Measurements from ENCODE around the gene MTF2. TPM values are rescaled to one million over a fixed set of nuclear protein-coding genes. Genes with fewer than 3 reads are reported as not detected.

The MTF2 gene
- total and polyA plus RNA-seq, 9 donors, result 9.7 to 27.4 (median 21.3) TPM

GRCh38 chr1:93140106-93140505 lies 61.0 kb downstream of the MTF2 start:
- Histone ChIP-seq H3K27me3 (no peaks in the 10 kb centered on the region), H3K9me3 (no peaks in the 10 kb centered on the region), H3K36me3 (no peaks in the 10 kb centered on the region), H3K4me3 (no peak overlapping the region), H3K27ac (no peak overlapping the region), H3K4me1 (ENCODE audit: insufficient read depth) (no peaks in the 10 kb centered on the region)
- 85 to 90% (median 88%) methylated on average over 1 of the region's 1 CpG for WGBS, 3 donors
- no peak for DNase-seq
- intact Hi-C loops (cut with DNase I), result no loop called here
- TF ChIP-seq CTCF (IDR thresholded peaks at IDR 0.05) (no peak), POLR2A (IDR thresholded peaks at IDR 0.05) (no peak), EP300 (IDR thresholded peaks at IDR 0.05) (no peak)

GRCh38 chr1:93142161-93142560 lies 63.1 kb downstream of the MTF2 start:
- Histone ChIP-seq H3K9me3 (no peaks in the 10 kb centered on the region), H3K4me3 (no peak overlapping the region), H3K36me3 (no peaks in the 10 kb centered on the region), H3K4me1 (ENCODE audit: insufficient read depth) (peaks cover 2% of the 10 kb centered on the region), H3K27me3 (no peaks in the 10 kb centered on the region), H3K27ac (no peak overlapping the region)
- DNase-seq, result no peak
- 96 to 99% (median 99%) methylated on average over 2 of the region's 2 CpGs for WGBS, 3 donors
- intact Hi-C loops (cut with DNase I), result no loop called here
- TF ChIP-seq EP300 (IDR thresholded peaks at IDR 0.05) (no peak), CTCF (IDR thresholded peaks at IDR 0.05) (no peak), POLR2A (IDR thresholded peaks at IDR 0.05) (no peak)

- intact Hi-C loops (cut with DNase I), result no loop called here
- 35 to 44% (median 36%) methylated on average over 1 of the region's 1 CpG for WGBS, 3 donors
- TF ChIP-seq POLR2A (IDR thresholded peaks at IDR 0.05) (no peak), CTCF (IDR thresholded peaks at IDR 0.05) (no peak), EP300 (IDR thresholded peaks at IDR 0.05) (no peak)
- DNase-seq, result no peak
- peaks cover 2% of the 10 kb centered on the region for H3K4me1 ChIP-seq (ENCODE audit: insufficient read depth)
- H3K27ac ChIP-seq, result no peak overlapping the region
- H3K4me3 ChIP-seq, result no peak overlapping the region
- no peaks in the 10 kb centered on the region for H3K36me3 ChIP-seq
- H3K27me3 ChIP-seq, result no peaks in the 10 kb centered on the region
- no peaks in the 10 kb centered on the region for H3K9me3 ChIP-seq
Observed at GRCh38 chr1:93143136-93143535, 64.1 kb downstream of the MTF2 start.

- Histone ChIP-seq H3K4me3 (no peak overlapping the region), H3K36me3 (no peaks in the 10 kb centered on the region), H3K4me1 (ENCODE audit: insufficient read depth) (peaks cover 4% of the 10 kb centered on the region), H3K27ac (no peak overlapping the region), H3K9me3 (no peaks in the 10 kb centered on the region), H3K27me3 (no peaks in the 10 kb centered on the region)
- WGBS, 3 donors, result 94 to 98% (median 95%) methylated on average over 4 of the region's 4 CpGs
- no peak for DNase-seq
- TF ChIP-seq POLR2A (IDR thresholded peaks at IDR 0.05) (no peak), EP300 (IDR thresholded peaks at IDR 0.05) (no peak), CTCF (IDR thresholded peaks at IDR 0.05) (no peak)
- intact Hi-C loops (cut with DNase I), result no loop called here
Observed at GRCh38 chr1:93143769-93144168, 64.7 kb downstream of the MTF2 start.

- Histone ChIP-seq H3K36me3 (no peaks in the 10 kb centered on the region), H3K4me1 (ENCODE audit: insufficient read depth) (peaks cover 4% of the 10 kb centered on the region), H3K9me3 (no peaks in the 10 kb centered on the region), H3K27me3 (no peaks in the 10 kb centered on the region), H3K4me3 (no peak overlapping the region), H3K27ac (no peak overlapping the region)
- DNase-seq, result no peak
- no peak for TF ChIP-seq EP300 (IDR thresholded peaks at IDR 0.05)
- no peak for TF ChIP-seq POLR2A (IDR thresholded peaks at IDR 0.05)
- TF ChIP-seq CTCF (IDR thresholded peaks at IDR 0.05), result no peak
- intact Hi-C loops (cut with DNase I), result no loop called here
- 11 to 29% (median 15%) methylated on average over 7 of the region's 7 CpGs for WGBS, 3 donors
Observed at GRCh38 chr1:93148001-93148400, 68.9 kb downstream of the MTF2 start.

Measured in ovary (tissue), 9 donors.